ENCODE results near the gene JAGN1.
"Not testable (repeated sequence)": the region's sequence is repeated elsewhere in the genome, so short reads cannot be mapped to it uniquely, and the experiment has no call there.

JAGN1 gene

GRCh38 chr3:9867106-9867505 is 23.3 kb upstream of the JAGN1 start:
- no peak for DNase-seq (ENCODE audit: low read depth)

DNA sequence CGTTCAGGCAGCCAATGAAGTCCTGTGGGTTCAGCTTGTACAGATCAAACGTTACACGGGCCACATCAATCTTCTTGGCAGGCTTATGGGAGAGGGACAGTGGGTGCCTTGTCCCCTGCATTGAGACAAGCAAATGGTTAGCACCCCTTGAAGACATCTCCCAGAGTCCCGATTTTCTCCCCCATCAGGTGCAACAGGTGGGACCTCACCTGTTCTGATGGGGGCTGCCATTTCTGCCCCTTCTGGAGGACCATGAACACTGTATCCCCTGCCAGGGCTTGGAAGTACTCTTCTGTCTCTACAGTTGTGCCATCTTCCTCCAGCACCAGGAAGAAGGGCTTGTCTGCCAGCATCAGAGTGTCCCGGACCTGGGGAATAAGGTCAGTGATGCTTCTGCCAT is 20.5 kb upstream of the JAGN1 start:
- no peak for DNase-seq (ENCODE audit: low read depth)

DNA sequence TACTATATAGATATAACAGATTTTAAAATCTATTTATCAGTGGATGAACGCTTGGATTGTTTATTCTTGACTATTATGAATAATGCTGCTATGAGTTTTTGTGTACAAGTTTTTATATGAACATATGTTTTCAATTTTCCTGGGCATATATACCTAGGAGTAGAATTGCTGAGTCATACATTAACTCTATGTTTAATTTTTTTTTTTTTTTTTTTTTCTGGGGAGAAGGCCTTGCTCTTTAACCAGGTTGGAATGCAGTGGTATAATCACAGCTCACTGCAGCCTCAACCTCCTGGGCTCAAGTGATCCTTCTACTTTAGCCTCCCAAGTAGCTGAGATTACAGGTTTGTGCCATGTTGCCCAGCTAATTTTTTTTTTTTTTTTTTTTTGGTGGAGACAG is 19.4 kb upstream of the JAGN1 start:
- no peak for DNase-seq (ENCODE audit: low read depth)

- not testable (repeated sequence) for DNase-seq (ENCODE audit: low read depth)
These were observed 18.3 kb upstream of the JAGN1 start for GRCh38 chr3:9872067-9872466.

- DNase-seq (ENCODE audit: low read depth), result no peak
These were observed 15.0 kb upstream of the JAGN1 start for GRCh38 chr3:9875448-9875847.

DNA sequence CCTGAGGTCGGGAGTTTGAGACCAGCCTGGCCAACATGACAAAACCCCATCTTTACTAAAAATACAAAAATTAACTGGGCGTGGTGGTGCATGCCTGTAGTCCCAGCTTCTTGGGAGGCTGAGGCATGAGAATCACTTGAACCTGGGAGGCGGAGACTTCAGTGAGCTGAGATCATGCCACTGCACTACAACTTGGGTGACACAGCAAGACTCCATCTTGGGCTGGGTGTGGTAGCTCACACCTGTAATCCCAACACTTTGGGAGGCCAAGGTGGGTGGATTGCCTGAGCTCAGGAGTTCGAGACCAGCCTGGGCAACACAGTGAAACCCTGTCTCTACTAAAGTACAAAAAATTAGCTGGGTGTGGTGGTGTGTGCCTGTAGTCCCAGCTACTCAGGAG is 14.2 kb upstream of the JAGN1 start:
- not testable (repeated sequence) for DNase-seq (ENCODE audit: low read depth)

- DNase-seq (ENCODE audit: low read depth), result no peak
These were observed 13.4 kb upstream of the JAGN1 start for GRCh38 chr3:9876991-9877390.

- DNase-seq (ENCODE audit: low read depth), result no peak
These were observed 11.7 kb upstream of the JAGN1 start for GRCh38 chr3:9878700-9879099.

DNA sequence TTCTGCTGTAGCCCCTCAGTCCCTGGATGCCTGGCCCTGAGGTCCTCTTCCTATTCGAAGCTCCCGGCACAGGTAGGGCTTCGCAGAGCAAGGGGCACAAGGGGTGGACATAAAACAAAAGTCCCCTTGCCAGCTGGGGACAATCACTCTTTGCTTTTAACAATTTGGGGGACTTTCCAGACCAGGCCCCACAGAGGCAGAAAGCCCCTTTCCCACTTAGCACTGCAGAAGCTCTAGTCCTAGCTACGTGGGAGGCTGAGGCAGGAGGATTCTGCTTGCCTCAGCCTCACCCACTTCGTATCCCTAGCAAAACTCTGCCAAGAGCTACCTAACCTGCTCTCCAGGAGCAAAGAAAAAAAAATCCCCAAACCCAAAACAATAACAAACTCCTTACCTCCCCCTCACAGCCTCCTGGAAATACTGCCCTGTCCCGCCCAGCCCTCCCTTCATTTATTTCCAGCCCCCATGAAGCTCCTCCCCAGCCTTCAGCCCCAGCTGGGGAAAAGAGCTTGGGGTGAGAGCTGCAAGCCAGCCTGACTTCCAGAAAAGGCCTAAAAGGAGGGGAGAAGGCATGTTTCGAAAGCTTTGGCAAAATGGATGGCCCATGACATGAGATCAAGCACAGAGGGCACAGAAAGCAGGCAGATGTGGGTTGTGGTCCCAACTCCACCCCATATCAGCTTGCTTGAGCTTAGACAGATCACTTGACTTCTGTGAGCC is 10.4 kb upstream of the JAGN1 start, which contains the start of gene CIDEC:
CIDEC (minus strand) TSS at position 424 of the 720 bp plus-strand sequence. CDS start 1,767 bp downstream, outside the sequence.
- DNase-seq (ENCODE audit: low read depth), result no peak

- DNase-seq (ENCODE audit: low read depth), result no peak
These were observed 9.0 kb upstream of the JAGN1 start for GRCh38 chr3:9881441-9881840.

DNA sequence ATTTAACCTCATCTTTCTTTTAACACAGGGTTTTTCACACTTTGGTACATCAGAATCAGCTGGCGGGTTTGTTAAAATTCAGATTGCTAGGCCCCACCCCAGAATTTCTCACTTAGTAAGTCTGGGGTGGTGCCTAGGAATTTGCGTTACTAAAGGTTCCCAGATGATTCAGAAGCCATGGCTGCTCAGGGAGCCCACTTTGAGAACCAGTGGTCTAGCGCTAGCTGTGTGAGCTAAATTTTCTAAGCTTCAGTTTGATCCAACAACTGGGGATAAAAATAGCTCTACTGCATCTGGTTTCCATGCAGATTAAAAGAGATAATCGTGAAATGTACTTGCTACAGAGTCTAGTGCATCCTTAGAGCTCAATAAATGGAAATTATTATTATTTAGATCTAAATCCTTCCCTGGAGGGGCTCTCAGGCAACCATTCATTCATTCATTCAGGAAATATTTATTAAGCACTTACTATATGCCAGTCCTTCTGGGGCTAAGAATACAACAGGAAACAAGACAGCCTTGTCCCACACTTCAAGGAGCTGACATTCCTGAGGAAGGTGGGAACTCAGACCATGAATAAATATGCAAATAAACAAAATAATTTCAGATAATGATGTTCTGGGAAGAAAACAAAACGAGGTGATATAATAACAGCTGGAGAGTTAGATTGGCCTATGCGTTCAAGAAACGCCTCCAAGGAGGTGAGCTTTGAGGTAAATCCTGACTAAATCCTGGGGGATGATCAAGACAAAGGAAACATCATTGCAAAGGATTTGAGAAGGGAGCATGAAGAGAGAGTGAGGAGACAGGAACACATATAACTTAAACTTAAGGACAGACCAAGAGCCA is 6.5 kb upstream of the JAGN1 start:
- no peak for DNase-seq (ENCODE audit: low read depth)

DNA sequence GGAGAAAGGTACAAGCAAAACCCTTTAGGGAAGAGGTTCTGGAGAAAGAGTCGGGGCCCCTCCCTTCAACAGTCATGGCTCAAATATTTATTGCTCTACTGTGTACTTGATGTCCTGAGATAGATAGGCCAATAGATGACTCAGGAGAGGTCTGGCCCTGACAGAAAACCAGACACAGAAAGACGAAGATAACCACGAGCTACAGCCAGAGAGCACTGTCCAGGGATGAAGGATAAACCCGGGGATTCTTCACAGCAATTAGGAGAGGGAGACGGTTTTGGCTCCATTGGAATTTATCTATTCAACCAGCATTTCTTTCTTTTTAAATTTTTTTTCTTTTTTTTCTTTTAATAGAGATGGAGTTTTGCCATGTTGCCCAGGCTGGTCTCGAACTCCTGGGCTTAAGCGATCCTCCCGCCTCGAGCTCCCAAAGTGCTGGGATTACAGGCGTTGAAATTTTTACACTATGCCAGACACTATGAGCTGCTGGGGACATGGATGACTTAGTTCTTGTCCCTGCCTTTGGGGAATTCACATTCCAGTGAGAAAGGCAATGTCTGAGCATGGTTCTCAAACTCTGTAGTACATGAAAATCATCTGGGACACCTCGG is 5.8 kb upstream of the JAGN1 start:
- no peak for DNase-seq (ENCODE audit: low read depth)

- no peak for DNase-seq (ENCODE audit: low read depth)
These were observed 4.1 kb upstream of the JAGN1 start for GRCh38 chr3:9886328-9886727.

GRCh38 chr3:9887480-9887879 is 2.9 kb upstream of the JAGN1 start:
- no peak for DNase-seq (ENCODE audit: low read depth)

DNA sequence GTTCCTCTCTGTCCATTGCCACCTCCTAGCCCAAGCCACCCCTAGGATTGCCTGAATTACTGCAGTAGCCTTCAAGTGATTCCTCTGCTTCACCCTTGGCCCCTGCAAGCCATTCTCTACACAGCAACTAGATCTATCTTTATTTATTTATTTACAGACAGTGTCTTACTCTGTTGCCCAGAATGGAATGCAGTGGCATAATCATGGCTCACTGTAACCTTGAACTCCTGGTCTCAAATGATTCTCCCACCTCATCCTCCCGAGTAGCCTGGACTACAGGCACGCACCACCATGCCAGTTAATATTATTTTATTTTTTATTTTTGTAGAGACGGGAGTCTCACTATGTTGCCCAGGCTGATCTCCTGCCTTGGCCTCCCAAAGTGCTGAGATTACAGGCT is 1.9 kb upstream of the JAGN1 start:
- no peak for DNase-seq (ENCODE audit: low read depth)

- no peak for DNase-seq (ENCODE audit: low read depth)
These were observed 1.0 kb upstream of the JAGN1 start for GRCh38 chr3:9889405-9889804.

DNA sequence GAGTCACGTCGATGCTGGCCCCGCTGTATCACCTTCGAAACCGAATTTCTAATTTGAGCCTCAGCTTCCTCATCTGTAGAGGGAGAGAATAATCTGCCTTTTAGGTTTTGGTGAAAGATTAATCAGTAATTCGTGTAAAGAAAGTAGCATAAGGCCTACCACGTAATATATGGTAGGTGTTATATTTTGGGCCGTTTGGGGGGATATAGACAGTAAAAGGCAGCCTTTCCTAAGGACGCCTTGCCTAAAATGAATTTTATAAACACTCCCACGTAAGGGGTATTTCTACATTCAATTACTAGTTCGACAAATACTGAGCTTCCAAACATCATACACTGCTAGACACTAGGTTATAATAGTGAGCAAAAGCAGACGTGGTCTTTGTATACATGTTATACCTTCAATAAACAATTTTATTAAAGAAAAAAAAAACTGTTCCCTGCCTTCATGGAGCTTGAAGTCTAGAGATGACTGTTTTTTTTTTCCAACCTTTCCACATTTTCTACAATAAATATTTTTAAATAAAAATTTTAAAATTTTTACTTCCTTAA is 737 bp downstream of the JAGN1 start:
- DNase-seq (ENCODE audit: low read depth), result no peak

DNA sequence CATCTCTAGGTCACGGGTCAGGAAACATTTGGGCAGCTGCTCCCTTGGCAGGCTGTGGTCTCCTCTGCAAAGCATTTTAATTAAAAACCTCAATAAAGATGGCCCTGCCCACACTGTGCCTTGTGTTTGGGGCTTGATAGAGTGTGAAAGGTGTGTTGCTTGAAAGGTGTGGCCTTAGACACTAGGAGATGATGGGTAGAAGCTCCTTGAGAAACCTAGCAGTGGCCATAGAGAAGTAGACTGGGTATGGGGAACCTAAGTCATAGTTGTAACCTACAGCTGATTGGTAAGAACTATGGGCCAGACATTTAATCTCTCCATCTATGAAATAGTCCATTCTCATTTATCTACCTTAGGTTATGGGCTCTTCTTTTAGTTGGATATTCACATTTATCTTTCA is 3.3 kb downstream of the JAGN1 start:
- no peak for DNase-seq (ENCODE audit: low read depth)

- DNase-seq (ENCODE audit: low read depth), result not testable (repeated sequence)
These were observed 5.3 kb downstream of the JAGN1 start for GRCh38 chr3:9895715-9896114.

- not testable (repeated sequence) for DNase-seq (ENCODE audit: low read depth)
These were observed 6.5 kb downstream of the JAGN1 start for GRCh38 chr3:9896755-9897407.

- no peak for DNase-seq (ENCODE audit: low read depth)
These were observed 7.3 kb downstream of the JAGN1 start for GRCh38 chr3:9897408-9898372.
